22Rv1 (cell line): ENCODE data around the gene NR2F1-AS1.

Source experiments
- CTCF ChIP-seq: fragments of 450-650 bp; IDR thresholded peaks from 2 replicates; pipeline ENCODE4 v1.5.1; 2017; ENCODE audit warnings: mild to moderate bottlenecking
- ZFX ChIP-seq: fragments of 450-650 bp; IDR thresholded peaks from 2 replicates; pipeline ENCODE4 v1.6.1; 2017; ENCODE audit warnings: antibody characterized with exemption, borderline replicate concordance

GRCh38 chr5:93407454-93407853 is 173.6 kb downstream of the NR2F1-AS1 start:
- TF ChIP-seq CTCF, result no peak
- TF ChIP-seq ZFX, result no peak
